HG03558 (cell line): ENCODE measurements around the gene TNFRSF11A.
A peak's percentile ranks its signal among the peaks of the same experiment; 100 is the strongest.

Source experiments
- ATAC-seq: cut with Tn5 transposase; IDR thresholded peaks from one replicate; pipeline ENCODE4 v1.9.1; 2021; ENCODE audit warnings: moderate number of reproducible peaks; ENCODE audit not compliant: unreplicated experiment; ENCODE audit errors: extremely low read depth

The TNFRSF11A gene

DNA sequence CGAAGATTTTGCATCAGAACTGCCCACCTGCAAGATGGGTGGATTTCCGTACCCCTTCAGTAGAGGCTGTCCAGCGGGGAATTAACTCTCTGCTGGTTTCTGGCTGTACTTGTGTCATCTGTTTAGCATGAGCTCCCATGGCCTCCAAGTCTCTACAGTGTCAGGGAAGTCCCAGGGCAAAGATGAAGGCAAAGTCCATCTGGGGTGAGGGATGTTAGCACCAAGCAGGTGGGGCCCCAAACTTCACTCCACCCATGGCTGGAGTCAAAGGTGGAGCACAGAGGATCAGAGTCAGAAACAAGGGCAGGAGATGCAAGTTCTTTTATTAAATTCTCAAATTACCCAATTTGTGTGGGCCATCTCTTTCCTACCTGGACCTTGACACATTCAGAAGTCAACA is 78.0 kb downstream of the TNFRSF11A start:
- no peak for ATAC-seq

DNA sequence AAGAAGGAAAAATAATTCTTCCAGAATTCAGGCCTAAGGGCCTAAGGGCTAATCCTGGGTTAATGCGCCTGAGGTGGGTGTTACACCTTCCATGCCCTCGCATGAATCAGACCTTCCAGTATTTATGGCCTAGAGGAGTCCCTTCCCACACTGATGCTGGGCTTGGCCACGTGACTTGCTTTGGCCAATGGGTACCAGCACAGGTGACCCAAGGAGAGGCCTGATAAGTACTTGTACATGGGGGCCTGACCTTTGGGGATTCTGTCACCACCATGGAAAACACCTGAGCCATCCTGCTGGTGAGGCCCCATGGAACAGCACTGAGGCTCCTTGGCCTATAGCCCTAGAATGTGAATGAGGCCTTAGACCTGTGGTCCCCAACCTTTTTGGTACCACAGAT is 79.8 kb downstream of the TNFRSF11A start:
- ATAC-seq = no peak

DNA sequence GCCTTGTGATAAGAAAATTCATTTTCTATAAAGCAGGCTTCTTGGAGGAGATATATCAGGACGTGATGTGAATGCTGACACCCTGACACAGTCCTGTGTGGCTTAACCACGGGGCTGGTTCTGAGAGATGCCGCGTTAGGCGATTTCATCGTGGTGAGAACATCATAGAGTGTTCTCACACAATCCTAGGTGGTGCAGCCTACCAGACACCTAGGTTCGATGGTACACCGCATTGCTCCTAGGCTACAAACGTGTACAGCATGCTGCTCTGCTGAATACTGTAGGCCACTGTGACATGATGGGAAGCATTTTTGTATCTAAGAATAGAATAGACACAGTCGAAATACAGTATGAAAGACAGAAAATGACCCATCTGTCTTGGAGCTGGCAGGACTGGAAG is 82.5 kb downstream of the TNFRSF11A start:
- no peak for ATAC-seq

DNA sequence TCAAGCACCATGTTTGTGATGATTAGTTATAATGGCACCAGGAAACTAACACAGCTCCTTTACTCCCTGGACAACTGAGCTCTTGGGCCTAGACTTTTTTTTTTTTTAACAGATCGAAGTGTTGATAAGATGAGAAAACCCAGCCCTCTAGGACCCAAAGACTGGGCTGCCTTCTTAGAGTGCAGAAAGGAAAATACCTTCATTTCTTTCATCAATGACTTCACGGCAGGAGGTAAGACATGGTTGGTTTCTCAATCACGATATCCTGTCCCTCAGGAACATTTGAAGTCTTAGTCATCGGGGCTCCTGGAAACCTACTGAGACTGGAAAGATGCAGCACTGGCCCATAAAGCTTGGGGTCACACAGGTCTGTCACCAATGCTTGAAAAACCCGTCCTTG is 84.7 kb downstream of the TNFRSF11A start:
- no peak for ATAC-seq

DNA sequence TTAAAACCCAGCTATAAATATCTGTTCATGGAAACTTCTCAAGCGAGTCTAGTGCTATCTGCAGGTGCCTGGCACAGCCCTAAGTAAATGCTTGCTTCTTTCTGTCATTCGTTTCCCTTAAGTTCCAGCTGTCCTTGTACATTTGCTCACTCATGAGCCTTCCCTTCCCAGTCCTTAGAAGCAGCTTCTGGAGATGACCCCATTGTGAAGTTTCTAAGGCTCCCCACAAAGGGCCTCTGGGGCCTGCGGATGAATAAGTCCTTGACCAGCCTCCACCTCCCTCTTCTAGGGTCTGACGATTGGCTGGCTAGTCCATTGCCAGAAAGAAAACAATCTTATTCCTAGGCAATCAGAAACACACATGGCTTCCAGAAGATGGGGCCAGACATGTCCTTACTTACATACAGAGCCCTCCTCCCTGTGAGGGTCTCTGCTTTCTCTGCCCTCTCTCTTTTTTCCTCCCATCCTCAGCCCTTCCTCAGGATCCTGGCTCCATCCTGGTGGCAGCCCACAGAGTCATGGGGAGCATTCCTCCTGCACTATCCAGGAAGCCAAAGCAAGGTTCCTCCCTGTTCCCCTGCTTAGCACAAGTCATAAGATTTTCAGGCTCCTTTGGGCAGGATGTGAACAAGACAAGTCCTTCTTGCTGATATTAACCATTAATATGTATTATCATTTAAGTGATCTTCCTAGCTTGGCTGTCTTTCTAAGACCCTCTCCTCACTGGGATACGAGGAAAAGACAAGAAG is 87.3 kb downstream of the TNFRSF11A start:
- no peak for ATAC-seq

DNA sequence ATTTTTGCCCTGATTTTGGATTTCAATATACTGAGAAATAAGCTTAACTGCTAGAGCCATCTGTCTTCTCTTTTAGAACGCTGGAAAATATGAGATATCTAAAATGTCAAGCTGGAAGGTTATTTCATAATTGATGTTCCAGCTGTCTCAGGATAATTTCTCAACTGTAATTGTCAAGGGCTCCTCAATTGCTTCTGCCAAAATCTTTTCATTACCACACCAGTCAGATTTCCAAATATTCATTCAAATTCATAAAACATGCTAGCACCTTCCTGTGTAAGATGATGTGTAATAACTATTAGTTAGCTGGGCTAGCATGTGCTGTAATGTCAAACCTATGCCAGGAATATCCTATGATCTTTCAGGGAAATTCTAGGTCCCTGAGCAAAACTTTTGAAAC is 88.1 kb downstream of the TNFRSF11A start:
- no peak for ATAC-seq

DNA sequence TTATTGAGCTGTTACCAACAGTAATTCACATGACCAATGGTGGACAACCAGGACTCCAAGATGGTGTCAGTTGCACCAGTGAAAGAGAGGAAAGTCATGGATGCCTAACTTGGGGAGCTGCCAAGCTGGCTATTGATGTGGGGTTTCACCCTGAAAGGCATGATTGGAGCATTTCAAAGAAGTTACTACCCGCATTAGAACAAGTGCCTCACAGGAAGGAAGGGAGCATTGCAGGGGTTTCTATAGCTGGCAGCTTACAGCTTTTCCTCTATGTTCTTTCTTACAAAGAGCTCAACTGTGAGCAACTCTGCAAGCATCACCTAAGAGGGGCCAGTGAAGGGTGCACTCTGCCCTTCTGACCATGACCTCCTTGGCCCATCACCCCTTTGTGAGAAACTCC is 93.1 kb downstream of the TNFRSF11A start:
- ATAC-seq = no peak

DNA sequence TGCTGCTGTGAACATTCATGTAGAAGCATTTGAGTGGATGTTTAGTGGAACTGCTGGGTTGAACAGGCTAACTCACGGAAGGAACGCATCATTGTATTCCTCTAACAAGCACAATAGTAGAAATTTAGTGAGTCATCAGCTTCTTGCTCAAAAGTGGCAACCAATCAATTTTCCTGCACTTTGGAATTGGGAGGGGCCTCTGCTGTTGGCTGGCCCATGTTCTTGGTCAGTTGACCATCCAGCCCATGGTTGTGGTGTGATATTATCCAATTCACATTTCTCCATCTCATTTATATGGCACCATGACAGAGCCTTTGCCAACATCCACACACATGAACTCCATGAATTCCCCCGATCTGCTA is 95.0 kb downstream of the TNFRSF11A start:
- ATAC-seq = no peak

DNA sequence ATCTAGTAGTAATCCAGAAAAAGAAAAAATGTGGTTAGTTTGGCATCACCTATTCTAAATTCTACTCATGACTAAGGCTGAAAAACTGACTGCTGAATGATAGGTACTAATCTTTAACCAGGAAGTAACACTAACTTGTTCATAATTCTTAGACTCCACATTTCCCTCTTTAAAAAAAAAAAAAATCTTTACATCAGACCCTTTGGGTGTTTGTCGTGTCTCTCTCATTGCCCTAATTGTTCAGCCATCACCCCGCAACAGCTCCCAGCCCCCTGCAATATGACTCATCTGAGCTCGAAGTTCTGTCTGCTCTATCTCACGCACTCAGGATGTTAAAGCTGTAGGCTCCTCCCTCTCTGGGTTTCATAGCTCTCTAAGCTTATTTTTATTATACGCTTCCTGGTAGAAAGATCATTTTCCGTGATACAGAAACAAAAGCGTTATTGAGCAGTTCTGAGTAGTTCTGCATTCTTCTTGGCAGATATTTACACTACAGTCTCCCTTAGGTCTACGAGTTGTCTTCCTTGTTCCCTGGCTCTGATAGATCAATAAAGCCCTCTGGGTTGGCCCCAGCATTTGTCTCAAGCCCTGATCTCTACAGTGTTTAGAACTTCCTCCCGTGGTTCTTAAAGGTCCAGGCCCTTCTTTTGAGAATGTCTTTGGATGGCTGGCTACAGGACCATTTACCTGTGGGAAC is 95.6 kb downstream of the TNFRSF11A start:
- peak; percentile 84 for ATAC-seq

DNA sequence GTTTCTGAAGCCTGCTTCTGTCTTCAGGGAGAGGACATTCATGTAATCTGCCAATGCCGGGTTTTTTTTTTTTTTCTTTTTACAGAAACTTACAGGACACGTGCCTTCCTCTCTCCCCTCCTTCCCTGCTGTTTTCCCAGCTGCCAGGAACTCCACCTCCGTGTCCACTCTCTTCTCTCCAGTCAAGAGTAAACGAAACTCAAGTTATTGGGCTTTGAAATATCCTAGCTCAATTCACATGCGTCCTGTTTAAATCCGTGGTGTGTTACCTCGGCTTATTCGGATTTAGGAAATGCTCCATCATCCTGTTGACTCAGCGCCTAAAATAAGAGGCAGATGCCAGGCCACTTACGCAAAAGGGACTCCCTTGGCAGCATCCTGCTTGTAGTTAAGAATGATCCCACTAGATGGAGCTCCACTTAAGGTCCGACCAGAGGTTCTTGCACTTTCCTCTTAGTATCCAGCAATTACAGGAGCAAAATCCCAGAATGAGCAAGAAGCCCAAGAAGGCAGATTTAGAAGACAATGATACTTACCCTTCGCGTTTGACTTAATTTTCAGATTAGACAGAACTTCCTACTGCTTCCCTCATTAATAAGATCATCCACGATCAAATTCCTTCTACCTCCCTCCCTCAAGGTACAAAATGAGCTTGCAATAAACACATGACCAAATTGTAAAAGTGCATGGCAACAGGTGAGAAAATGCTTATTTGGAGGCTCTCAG is 100.5 kb downstream of the TNFRSF11A start:
- ATAC-seq = no peak

DNA sequence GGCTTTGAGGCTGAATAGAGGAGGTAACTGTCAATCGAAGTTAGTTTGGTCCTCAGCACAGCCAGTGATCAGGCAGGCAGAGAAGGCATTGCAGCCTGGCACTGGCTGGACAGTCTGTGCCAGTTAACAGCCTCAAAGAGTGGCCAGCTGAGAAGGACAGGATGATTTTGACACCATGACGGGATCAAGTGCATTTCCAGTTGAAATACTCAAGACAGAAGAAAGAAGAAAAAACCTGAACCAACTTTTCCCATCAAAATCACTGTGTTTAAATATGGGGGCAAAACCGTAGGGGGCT is 101.0 kb downstream of the TNFRSF11A start:
- ATAC-seq = no peak

DNA sequence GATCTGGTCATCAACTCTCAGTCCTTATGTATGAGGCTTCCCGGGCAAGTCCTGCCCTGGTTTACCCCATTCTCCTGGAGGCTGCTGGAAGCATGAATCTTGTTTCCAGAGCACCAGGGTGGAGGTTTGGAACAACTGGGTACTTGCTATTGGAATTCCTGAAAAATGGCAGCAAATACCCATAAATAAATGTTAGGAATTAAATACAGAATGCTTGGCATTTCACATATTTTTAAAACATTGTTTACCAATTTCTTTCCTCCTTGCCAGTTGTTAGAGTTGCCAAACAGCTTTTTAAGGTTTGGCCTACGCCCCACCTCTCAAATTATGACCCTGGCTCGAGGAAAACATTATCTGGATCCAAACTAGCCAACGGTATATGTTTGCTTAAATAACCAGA is 107.1 kb downstream of the TNFRSF11A start:
- no peak for ATAC-seq

DNA sequence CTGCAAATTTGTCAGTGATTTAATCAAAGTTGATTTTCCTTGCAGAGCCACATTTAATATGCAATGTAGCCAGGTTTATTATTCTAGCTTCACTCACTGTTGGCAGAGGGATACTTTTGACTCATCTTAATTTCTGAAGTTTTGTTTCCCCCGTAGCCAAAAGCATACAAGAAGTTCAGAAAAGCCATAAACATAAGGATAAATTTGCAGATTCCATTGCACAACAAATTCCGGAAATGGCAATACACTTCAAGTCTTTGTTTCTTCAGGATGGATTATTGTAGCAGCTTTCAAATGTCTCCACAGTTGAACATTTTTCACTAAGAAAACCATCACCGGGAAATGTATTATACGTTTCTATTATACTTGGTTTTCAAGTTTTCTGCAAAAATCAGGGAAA is 109.7 kb downstream of the TNFRSF11A start:
- ATAC-seq = no peak

DNA sequence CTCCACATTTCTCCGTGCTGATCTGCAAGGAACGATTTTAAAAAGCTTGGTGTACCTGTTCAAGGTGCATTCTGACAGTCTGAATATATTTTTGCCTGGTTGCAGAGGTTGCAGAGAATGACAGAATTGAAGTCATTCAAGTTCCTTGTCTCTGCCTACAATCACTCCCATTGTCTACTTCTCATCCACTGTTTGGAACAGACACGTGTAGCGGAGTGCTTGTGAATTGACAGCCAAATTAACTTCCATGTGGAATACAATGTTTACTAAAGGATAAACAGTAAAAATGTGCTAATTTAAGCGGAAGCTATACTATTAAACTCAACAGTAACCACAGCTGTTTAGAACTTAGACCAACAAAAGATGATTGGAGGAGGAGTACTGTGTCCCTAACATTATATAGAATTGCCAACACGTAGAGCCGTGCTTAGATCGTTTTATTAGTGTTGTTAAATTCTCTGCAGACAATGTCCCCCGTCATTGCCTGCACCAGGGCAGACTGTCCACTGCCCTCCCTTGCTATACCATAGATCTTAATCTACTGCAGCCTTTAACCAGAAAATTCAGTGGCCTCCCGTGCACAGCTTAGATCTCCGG is 110.4 kb downstream of the TNFRSF11A start:
- no peak for ATAC-seq

DNA sequence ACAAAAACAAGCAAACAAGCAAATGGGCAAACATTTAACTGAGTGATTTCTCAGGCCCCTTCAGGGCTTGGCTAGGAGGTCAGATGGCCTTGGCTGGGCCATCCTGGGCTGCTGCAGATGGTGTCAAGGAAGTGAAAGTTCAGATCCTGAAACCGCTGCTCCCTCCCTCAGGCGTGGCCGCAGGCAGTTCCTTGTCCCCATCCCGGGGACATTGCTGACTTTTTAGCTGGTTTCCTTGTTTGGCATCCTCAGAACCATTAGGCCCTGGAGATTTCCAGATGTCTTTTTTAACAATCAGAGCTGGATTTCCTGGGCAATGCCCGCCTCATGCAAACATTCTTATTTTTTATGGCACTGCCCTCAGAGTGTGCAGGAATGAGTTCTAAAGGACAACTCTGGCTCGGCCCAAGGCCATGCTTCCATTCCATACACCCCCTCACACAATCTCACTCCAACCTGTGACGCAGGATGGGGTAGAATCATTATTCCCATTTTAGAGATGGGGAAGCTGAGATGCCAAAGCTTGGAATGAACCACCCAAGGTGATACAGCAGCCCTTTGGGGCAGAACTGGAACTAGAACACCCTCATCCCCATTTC is 111.6 kb downstream of the TNFRSF11A start:
- no peak for ATAC-seq

DNA sequence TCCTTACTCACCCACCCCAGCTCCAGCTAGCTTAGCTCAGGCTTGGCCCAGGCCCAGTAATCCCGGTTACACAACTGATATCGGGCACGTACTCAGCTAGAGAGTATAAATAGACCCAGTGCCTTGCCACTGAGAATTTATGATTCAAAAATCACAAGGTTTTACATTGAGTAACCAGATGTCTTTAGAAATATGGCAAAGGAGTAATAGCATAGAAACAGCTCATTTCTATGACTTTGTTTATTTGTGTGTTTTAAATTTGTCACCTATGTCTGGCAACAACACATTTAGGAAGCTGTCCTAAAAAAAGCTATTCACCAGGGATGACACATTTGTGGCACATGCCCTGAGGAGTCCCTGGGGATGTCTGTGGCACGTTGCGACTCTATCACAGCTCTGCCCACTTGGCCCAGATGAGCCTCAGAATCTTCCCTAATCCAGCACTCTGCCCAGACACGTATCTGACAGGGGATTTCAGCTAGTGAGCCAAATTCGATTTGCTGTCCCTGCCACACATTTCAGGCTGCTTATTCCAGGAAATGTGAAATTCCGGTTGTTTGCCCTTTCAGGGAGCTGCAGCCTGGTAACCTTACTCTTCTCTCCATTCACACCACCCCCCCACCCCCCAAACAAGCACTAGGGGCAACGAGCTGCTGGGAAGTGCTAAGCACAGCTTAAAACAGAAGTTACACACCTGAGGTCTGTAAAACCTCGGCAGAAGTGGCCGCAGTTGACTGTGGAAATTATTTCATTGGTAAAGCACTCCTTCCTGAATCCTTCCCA is 112.3 kb downstream of the TNFRSF11A start:
- no peak for ATAC-seq

DNA sequence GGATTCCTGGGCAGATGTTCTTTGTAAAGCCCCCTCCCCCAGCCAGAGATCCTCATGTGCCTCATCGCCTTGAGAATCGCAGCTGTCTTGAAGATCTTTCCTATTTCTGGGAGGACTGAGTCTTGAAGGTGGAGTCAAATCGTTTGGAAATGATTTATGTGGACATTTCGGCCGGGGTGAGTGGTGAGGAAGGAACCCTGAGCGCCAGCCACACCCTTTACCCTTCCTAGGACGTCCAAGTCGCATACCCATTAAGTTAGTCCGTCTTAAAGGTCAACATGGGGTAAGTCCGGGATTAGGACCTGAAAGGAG is 112.9 kb downstream of the TNFRSF11A start:
- no peak for ATAC-seq

DNA sequence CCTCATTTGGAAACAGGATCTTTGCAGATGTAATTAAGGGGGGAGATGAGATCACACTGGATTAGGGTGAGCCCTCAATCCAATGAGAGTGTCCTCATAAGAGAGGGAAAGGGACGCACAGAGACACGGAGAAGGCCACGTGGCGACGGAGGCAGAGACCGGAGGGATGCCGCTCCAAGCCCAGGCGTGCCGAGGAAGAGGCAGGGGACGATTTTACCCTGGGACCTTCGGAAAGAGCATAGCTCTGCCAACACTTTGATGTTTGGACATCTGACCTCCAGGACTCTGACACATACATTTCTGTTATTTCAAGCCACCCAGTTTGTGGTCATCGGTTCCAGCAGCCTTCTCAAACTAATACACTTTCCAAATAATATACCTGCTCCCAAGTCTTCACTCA is 113.3 kb downstream of the TNFRSF11A start:
- no peak for ATAC-seq

DNA sequence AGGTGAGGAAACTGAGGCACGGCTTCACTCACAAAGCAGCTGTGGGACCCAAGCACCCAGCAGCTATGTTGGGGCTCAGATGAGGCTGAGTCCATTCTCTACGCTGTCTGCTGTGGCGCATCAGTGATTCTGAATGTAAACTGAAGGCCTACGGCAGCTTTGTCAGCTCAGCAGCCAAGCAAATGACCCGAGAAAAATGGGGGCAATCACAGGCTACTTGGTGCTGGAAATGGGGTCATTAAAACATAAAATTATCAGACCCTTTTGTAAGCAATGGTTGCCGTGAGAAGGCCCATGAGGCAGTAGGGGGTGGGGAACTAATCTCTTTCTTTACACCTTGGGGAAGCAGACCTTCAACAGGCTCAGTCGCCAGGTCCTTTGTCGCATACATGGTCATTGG is 113.8 kb downstream of the TNFRSF11A start:
- ATAC-seq = no peak
